Right renal cortex interstitium (tissue), 3 donors: ENCODE results near the gene LRRC10B. TPM values are rescaled to one million over a fixed set of nuclear protein-coding genes. Genes with fewer than 3 reads are reported as not detected.

Experiments used
- DNase-seq, 3 donors: peaks; one replicate each; pipeline ENCODE4 v3.0.0-alpha.2; 2013; ENCODE audit warnings: low read depth in 3 of 3, low spot score in 2 of 3
- polyA plus RNA-seq, 3 donors: library from polyadenylated mRNA; unstranded; fragments of 120-200 nt; gene quantifications; one replicate each; pipeline ENCODE4 v1.2.1, GENCODE V29; 2013; ENCODE audit not compliant: insufficient read length in 3 of 3

Gene LRRC10B
- polyA plus RNA-seq, 3 donors, result 0.72 to 1.1 (median 0.95) TPM

GRCh38 chr11:61486011-61486620 lies 22.4 kb upstream of the LRRC10B start:
- DNase-seq, result no peak

- no peak for DNase-seq
These were observed 21.8 kb upstream of the LRRC10B start for GRCh38 chr11:61486779-61487178.

- no peak for DNase-seq
These were observed 21.1 kb upstream of the LRRC10B start for GRCh38 chr11:61487342-61488025.

GRCh38 chr11:61488651-61489291 lies 19.8 kb upstream of the LRRC10B start:
- no peak for DNase-seq

- no peak for DNase-seq
These were observed 18.5 kb upstream of the LRRC10B start for GRCh38 chr11:61489833-61490721.

- DNase-seq, result no peak
These were observed 16.7 kb upstream of the LRRC10B start for GRCh38 chr11:61491736-61492395.

- no peak for DNase-seq
These were observed 14.1 kb upstream of the LRRC10B start for GRCh38 chr11:61494381-61494961.

- DNase-seq, result no peak
These were observed 12.5 kb upstream of the LRRC10B start for GRCh38 chr11:61495801-61496601.

GRCh38 chr11:61496602-61497400 lies 11.7 kb upstream of the LRRC10B start:
- DNase-seq, result no peak

GRCh38 chr11:61497473-61497872 lies 11.1 kb upstream of the LRRC10B start:
- no peak for DNase-seq

- no peak for DNase-seq
These were observed 10.7 kb upstream of the LRRC10B start for GRCh38 chr11:61497876-61498275.

GRCh38 chr11:61498767-61499341 lies 9.7 kb upstream of the LRRC10B start:
- DNase-seq, result no peak

GRCh38 chr11:61499816-61500491 lies 8.6 kb upstream of the LRRC10B start:
- no peak for DNase-seq

GRCh38 chr11:61502522-61502921 lies 6.0 kb upstream of the LRRC10B start:
- no peak for DNase-seq

GRCh38 chr11:61503135-61503770 lies 5.3 kb upstream of the LRRC10B start:
- no peak for DNase-seq

GRCh38 chr11:61505106-61505505 lies 3.4 kb upstream of the LRRC10B start:
- DNase-seq, result no peak

- DNase-seq, result no peak
These were observed 2.9 kb upstream of the LRRC10B start for GRCh38 chr11:61505640-61506155.
